CD4-positive, alpha-beta T cell treated with Interleukin-4 for 4 hours (primary cell): ENCODE results near the gene SPON1.
"Not testable (repeated sequence)": the region's sequence is repeated elsewhere in the genome, so short reads cannot be mapped to it uniquely, and the experiment has no call there.

ENCODE experiments used
- DNase-seq: peaks from one replicate; pipeline ENCODE4 v3.0.0-alpha.2; 2020

Gene SPON1

GRCh38 chr11:14090631-14091030 lies 128.1 kb downstream of the SPON1 start:
- not testable (repeated sequence) for DNase-seq

- no peak for DNase-seq
Measured at GRCh38 chr11:14093065-14093464, 130.5 kb downstream of the SPON1 start.

- no peak for DNase-seq
Measured at GRCh38 chr11:14094481-14095037, 132.0 kb downstream of the SPON1 start.

- DNase-seq = no peak
Measured at GRCh38 chr11:14095882-14096281, 133.4 kb downstream of the SPON1 start.

- DNase-seq = no peak
Measured at GRCh38 chr11:14096606-14097005, 134.1 kb downstream of the SPON1 start.

GRCh38 chr11:14101388-14101787 lies 138.9 kb downstream of the SPON1 start:
- no peak for DNase-seq

GRCh38 chr11:14102766-14103165 lies 140.2 kb downstream of the SPON1 start:
- no peak for DNase-seq

GRCh38 chr11:14105446-14105845 lies 142.9 kb downstream of the SPON1 start:
- DNase-seq = no peak

GRCh38 chr11:14106303-14107049 lies 144.0 kb downstream of the SPON1 start:
- DNase-seq = no peak

GRCh38 chr11:14107050-14107430 lies 144.5 kb downstream of the SPON1 start:
- no peak for DNase-seq

GRCh38 chr11:14109742-14110141 lies 147.2 kb downstream of the SPON1 start:
- DNase-seq = no peak

- no peak for DNase-seq
Measured at GRCh38 chr11:14110629-14111028, 148.1 kb downstream of the SPON1 start.

GRCh38 chr11:14111496-14111895 lies 149.0 kb downstream of the SPON1 start:
- no peak for DNase-seq

- no peak for DNase-seq
Measured at GRCh38 chr11:14112721-14113120, 150.2 kb downstream of the SPON1 start.

- DNase-seq = no peak
Measured at GRCh38 chr11:14114269-14114668, 151.7 kb downstream of the SPON1 start.

- no peak for DNase-seq
Measured at GRCh38 chr11:14114786-14115185, 152.3 kb downstream of the SPON1 start.

- no peak for DNase-seq
Measured at GRCh38 chr11:14117632-14118031, 155.1 kb downstream of the SPON1 start.

GRCh38 chr11:14118072-14118471 lies 155.5 kb downstream of the SPON1 start:
- no peak for DNase-seq

- no peak for DNase-seq
Measured at GRCh38 chr11:14119357-14119756, 156.8 kb downstream of the SPON1 start.

GRCh38 chr11:14124350-14124749 lies 161.8 kb downstream of the SPON1 start:
- no peak for DNase-seq

- no peak for DNase-seq
Measured at GRCh38 chr11:14124886-14125285, 162.4 kb downstream of the SPON1 start.

GRCh38 chr11:14125529-14125928 lies 163.0 kb downstream of the SPON1 start:
- DNase-seq = no peak

- no peak for DNase-seq
Measured at GRCh38 chr11:14127679-14128078, 165.2 kb downstream of the SPON1 start.

GRCh38 chr11:14132312-14132711 lies 169.8 kb downstream of the SPON1 start:
- DNase-seq = no peak

- DNase-seq = no peak
Measured at GRCh38 chr11:14133381-14133780, 170.9 kb downstream of the SPON1 start.
